Endodermal cell (in vitro differentiated cells): ENCODE data around the gene ZNF543. TPM values are rescaled to one million over a fixed set of nuclear protein-coding genes. Genes with fewer than 3 reads are reported as not detected.
"Not testable (repeated sequence)": the region's sequence is repeated elsewhere in the genome, so short reads cannot be mapped to it uniquely, and the experiment has no call there.

Experiments used
- DNase-seq: peaks from one replicate; pipeline ENCODE4 v3.0.0-alpha.2; 2017
- H3K27ac ChIP-seq: 2 replicates; pipeline ENCODE4 v1.5.1; 2013; ENCODE audit warnings: mild to moderate bottlenecking, low read depth, low read length, moderate library complexity
- H3K27me3 ChIP-seq: 2 replicates; pipeline ENCODE4 v1.6.1; 2013; ENCODE audit warnings: mild to moderate bottlenecking, low read length, moderate library complexity; ENCODE audit not compliant: insufficient read depth, control insufficient read depth, poor library complexity, severe bottlenecking
- H3K36me3 ChIP-seq: 2 replicates; pipeline ENCODE4 v1.7.0; 2013; ENCODE audit warnings: mild to moderate bottlenecking, low read length, moderate library complexity; ENCODE audit not compliant: control insufficient read depth, insufficient read depth
- H3K4me1 ChIP-seq: one replicate; pipeline ENCODE4 v1.7.0; 2013; ENCODE audit warnings: low read length; ENCODE audit not compliant: control insufficient read depth, insufficient read depth
- H3K4me3 ChIP-seq: 2 replicates; pipeline ENCODE4 v1.5.1; 2013; ENCODE audit warnings: mild to moderate bottlenecking, low read length, moderate library complexity
- H3K9ac ChIP-seq: 2 replicates; pipeline ENCODE4 v1.6.1; 2013; ENCODE audit warnings: mild to moderate bottlenecking, low read length, moderate library complexity; ENCODE audit not compliant: poor library complexity, severe bottlenecking; ENCODE audit errors: extremely low read depth
- H3K9me3 ChIP-seq: 2 replicates; pipeline ENCODE4 v1.6.1; 2013; ENCODE audit warnings: mild to moderate bottlenecking, low read length, moderate library complexity; ENCODE audit not compliant: control insufficient read depth
- H3K27ac Mint-ChIP-seq: 2 replicates; pipeline ENCODE4 v1.8.0; 2020; ENCODE audit warnings: mixed read lengths
- H3K27me3 Mint-ChIP-seq: 2 replicates; pipeline ENCODE4 v1.8.0; 2021; ENCODE audit warnings: mild to moderate bottlenecking, mixed read lengths; ENCODE audit not compliant: insufficient read depth
- H3K36me3 Mint-ChIP-seq: 2 replicates; pipeline ENCODE4 v1.8.0; 2020; ENCODE audit warnings: low read depth, mixed read lengths
- H3K4me1 Mint-ChIP-seq: 2 replicates; pipeline ENCODE4 v1.8.0; 2020; ENCODE audit warnings: mixed read lengths
- H3K4me3 Mint-ChIP-seq: 2 replicates; pipeline ENCODE4 v1.8.0; 2020; ENCODE audit warnings: mild to moderate bottlenecking, moderate library complexity, mixed read lengths
- H3K9me3 Mint-ChIP-seq: 2 replicates; pipeline ENCODE4 v1.8.0; 2020; ENCODE audit warnings: mild to moderate bottlenecking, mixed read lengths
- CTCF ChIP-seq: fragments of 200-600 bp; sonication (generic); conservative IDR thresholded peaks from 2 replicates; pipeline ENCODE4 v1.5.0; 2021; ENCODE audit warnings: antibody characterized with exemption, mild to moderate bottlenecking
- WGBS, 2 experiments: methylation state at CpG; one replicate each; pipeline versions ENCODE4 v1.1.5 to v1.1.7; 2013; ENCODE audit warnings: missing lambda C conversion rate in 2 of 2, mixed read lengths in 1 of 2; ENCODE audit not compliant: insufficient coverage in 1 of 2, insufficient read length in 1 of 2; 5-methylcytosine and 5-hydroxymethylcytosine counted together
- total RNA-seq, 2 donors: library from RNA; stranded (reverse); fragmentation: NEBNext Ultra II Directional in 1 of 2; extraction: Animal tissue kit (Norgen Biotek cat#: 25700) in 1 of 2; gene quantifications; 2 replicates in 1 of 2; 3 replicates in 1 of 2; pipeline ENCODE4 v1.2.1, GENCODE V29; 2021

The ZNF543 gene
- total RNA-seq, 2 donors from 2014 or later, result 6.2 to 13.4 TPM

GRCh38 chr19:57363688-57364181 lies 43.5 kb downstream of the ZNF543 start:
- no peak for DNase-seq
- peak overlapping the region; percentile 63 for H3K9ac ChIP-seq
- Mint-ChIP-seq H3K27me3 (no peaks in the 10 kb centered on the region), H3K36me3 (peaks cover 18% of the 10 kb centered on the region), H3K9me3 (no peaks in the 10 kb centered on the region), H3K27ac (peak overlapping the region; percentile 96), H3K4me1 (peaks cover 8% of the 10 kb centered on the region), H3K4me3 (peak overlapping the region; percentile 81)
- 2 to 8% methylated on average over 4 to 17 of the region's 18 CpGs for WGBS, 2 experiments
- H3K9me3 ChIP-seq, result no peaks in the 10 kb centered on the region
- peak overlapping the region; percentile 67 for H3K27ac ChIP-seq
- peaks cover 9% of the 10 kb centered on the region for H3K36me3 ChIP-seq
- peak overlapping the region; percentile 89 for H3K4me3 ChIP-seq
- no peak for TF ChIP-seq CTCF
- no peaks in the 10 kb centered on the region for H3K4me1 ChIP-seq
- no peaks in the 10 kb centered on the region for H3K27me3 ChIP-seq

- no peaks in the 10 kb centered on the region for H3K27me3 ChIP-seq
- H3K36me3 Mint-ChIP-seq, result peaks cover 30% of the 10 kb centered on the region
- H3K27ac ChIP-seq, result no peak overlapping the region
- no peak for DNase-seq
- H3K4me1 Mint-ChIP-seq, result peaks cover 8% of the 10 kb centered on the region
- H3K9ac ChIP-seq, result no peak overlapping the region
- peaks cover 1% of the 10 kb centered on the region for H3K9me3 Mint-ChIP-seq
- no peak overlapping the region for H3K4me3 ChIP-seq
- H3K9me3 ChIP-seq, result no peaks in the 10 kb centered on the region
- H3K4me1 ChIP-seq, result no peaks in the 10 kb centered on the region
- no peak overlapping the region for H3K27ac Mint-ChIP-seq
- no peaks in the 10 kb centered on the region for H3K36me3 ChIP-seq
- no peak for TF ChIP-seq CTCF
- no peaks in the 10 kb centered on the region for H3K27me3 Mint-ChIP-seq
- H3K4me3 Mint-ChIP-seq, result no peak overlapping the region
- 93 to 97% methylated on average over 2 of the region's 2 CpGs for WGBS, 2 experiments
Observed at GRCh38 chr19:57366776-57367175, 46.5 kb downstream of the ZNF543 start.

GRCh38 chr19:57374179-57374578 lies 53.9 kb downstream of the ZNF543 start:
- Mint-ChIP-seq H3K36me3 (peaks cover 92% of the 10 kb centered on the region), H3K27me3 (no peaks in the 10 kb centered on the region), H3K27ac (no peak overlapping the region), H3K4me3 (no peak overlapping the region), H3K9me3 (peaks cover 68% of the 10 kb centered on the region), H3K4me1 (no peaks in the 10 kb centered on the region)
- Histone ChIP-seq H3K4me3 (peak overlapping the region; percentile 23), H3K9ac (no peak overlapping the region), H3K27ac (no peak overlapping the region), H3K9me3 (peaks cover 54% of the 10 kb centered on the region), H3K27me3 (no peaks in the 10 kb centered on the region), H3K36me3 (peaks cover 51% of the 10 kb centered on the region), H3K4me1 (no peaks in the 10 kb centered on the region)
- no peak for TF ChIP-seq CTCF
- WGBS, 2 experiments, result 91 to 93% methylated on average over 4 to 6 of the region's 6 CpGs
- DNase-seq, result no peak

- peaks cover 93% of the 10 kb centered on the region for H3K36me3 Mint-ChIP-seq
- H3K4me1 Mint-ChIP-seq, result not testable (repeated sequence)
Observed at GRCh38 chr19:57374647-57375046, 54.4 kb downstream of the ZNF543 start.

More at GRCh38 chr19:57374647-57375046, 54.4 kb downstream of the ZNF543 start:
- H3K4me1 ChIP-seq, H3K27me3 ChIP-seq, H3K27ac ChIP-seq, H3K27me3 Mint-ChIP-seq, DNase-seq, H3K27ac Mint-ChIP-seq, H3K4me3 Mint-ChIP-seq, H3K9ac ChIP-seq: not testable (repeated sequence)
- H3K36me3 ChIP-seq, result peaks cover 51% of the 10 kb centered on the region
- WGBS, 2 experiments, result 95 to 100% methylated on average over 1 to 2 of the region's 2 CpGs
- peak overlapping the region; percentile 23 for H3K4me3 ChIP-seq
- peaks cover 73% of the 10 kb centered on the region for H3K9me3 Mint-ChIP-seq
- H3K9me3 ChIP-seq, result peaks cover 54% of the 10 kb centered on the region
